ENCODE data around the gene WWC1.

Gene WWC1

GRCh38 chr5:168364750-168365550, 73.5 kb downstream of the WWC1 start:
- no peak for DNase-seq (ENCODE audit: low read depth)

GRCh38 chr5:168365581-168366081, 74.2 kb downstream of the WWC1 start:
- DNase-seq (ENCODE audit: low read depth) = no peak

GRCh38 chr5:168366116-168366515, 74.7 kb downstream of the WWC1 start:
- no peak for DNase-seq (ENCODE audit: low read depth)

GRCh38 chr5:168368854-168369253, 77.4 kb downstream of the WWC1 start:
- DNase-seq (ENCODE audit: low read depth) = no peak

GRCh38 chr5:168370831-168371230, 79.4 kb downstream of the WWC1 start:
- no peak for DNase-seq (ENCODE audit: low read depth)

GRCh38 chr5:168372356-168372946, 81.0 kb downstream of the WWC1 start:
- DNase-seq (ENCODE audit: low read depth) = no peak

- no peak for DNase-seq (ENCODE audit: low read depth)
Observed at GRCh38 chr5:168374532-168374931, 83.1 kb downstream of the WWC1 start.

- DNase-seq (ENCODE audit: low read depth) = no peak
Observed at GRCh38 chr5:168375214-168375613, 83.8 kb downstream of the WWC1 start.

- DNase-seq (ENCODE audit: low read depth) = no peak
Observed at GRCh38 chr5:168377525-168377924, 86.1 kb downstream of the WWC1 start.

- DNase-seq (ENCODE audit: low read depth) = no peak
Observed at GRCh38 chr5:168378741-168379140, 87.3 kb downstream of the WWC1 start.

- no peak for DNase-seq (ENCODE audit: low read depth)
Observed at GRCh38 chr5:168382421-168382820, 91.0 kb downstream of the WWC1 start.

GRCh38 chr5:168390491-168390890, 99.0 kb downstream of the WWC1 start:
- no peak for DNase-seq (ENCODE audit: low read depth)

- DNase-seq (ENCODE audit: low read depth) = no peak
Observed at GRCh38 chr5:168393773-168394172, 102.3 kb downstream of the WWC1 start.

GRCh38 chr5:168400429-168401220, 109.2 kb downstream of the WWC1 start:
- DNase-seq (ENCODE audit: low read depth) = no peak

GRCh38 chr5:168401226-168401625, 109.8 kb downstream of the WWC1 start:
- no peak for DNase-seq (ENCODE audit: low read depth)

GRCh38 chr5:168401880-168402279, 110.4 kb downstream of the WWC1 start:
- no peak for DNase-seq (ENCODE audit: low read depth)

GRCh38 chr5:168404365-168404764, 112.9 kb downstream of the WWC1 start:
- no peak for DNase-seq (ENCODE audit: low read depth)

- no peak for DNase-seq (ENCODE audit: low read depth)
Observed at GRCh38 chr5:168407211-168407610, 115.8 kb downstream of the WWC1 start.

GRCh38 chr5:168408561-168409305, 117.3 kb downstream of the WWC1 start:
- no peak for DNase-seq (ENCODE audit: low read depth)

- no peak for DNase-seq (ENCODE audit: low read depth)
Observed at GRCh38 chr5:168409591-168410458, 118.4 kb downstream of the WWC1 start.

- no peak for DNase-seq (ENCODE audit: low read depth)
Observed at GRCh38 chr5:168411871-168412270, 120.4 kb downstream of the WWC1 start.
